HG03025 (cell line): Measurements from ENCODE around the gene ZXDA.
A peak's percentile ranks its signal among the peaks of the same experiment; 100 is the strongest.

Experiments
- ATAC-seq: cut with Tn5 transposase; IDR thresholded peaks from one replicate; pipeline ENCODE4 v1.9.1; 2021; ENCODE audit warnings: mild to moderate bottlenecking, moderate library complexity; ENCODE audit not compliant: unreplicated experiment, low FRiP score

The ZXDA gene

GRCh38 chrX:57910287-57910912, at the start of gene ZXDA:
TSS of gene ZXDA (minus strand) at chrX:57910458. CDS start at chrX:57910420, 38 bp downstream.
- peak; percentile 50 for ATAC-seq

GRCh38 chrX:57952320-57952678, 42.0 kb upstream of the ZXDA start:
- no peak for ATAC-seq

- ATAC-seq: no peak
Measured at GRCh38 chrX:57951666-57952319, 41.5 kb upstream of the ZXDA start.

GRCh38 chrX:57933321-57933720, 23.1 kb upstream of the ZXDA start:
- no peak for ATAC-seq

- ATAC-seq: no peak
Measured at GRCh38 chrX:57932266-57932665, 22.0 kb upstream of the ZXDA start.

GRCh38 chrX:57930051-57930450, 19.8 kb upstream of the ZXDA start:
- no peak for ATAC-seq

- ATAC-seq: no peak
Measured at GRCh38 chrX:57929373-57929772, 19.1 kb upstream of the ZXDA start.

GRCh38 chrX:57925806-57926205, 15.5 kb upstream of the ZXDA start:
- ATAC-seq: no peak

GRCh38 chrX:57918750-57919436, 8.6 kb upstream of the ZXDA start:
- ATAC-seq: no peak

GRCh38 chrX:57915680-57916079, 5.4 kb upstream of the ZXDA start:
- ATAC-seq: no peak

- ATAC-seq: peak; percentile 75
Measured at GRCh38 chrX:57909595-57910286, 517 bp downstream of the ZXDA start.

- peak; percentile 2 for ATAC-seq
Measured at GRCh38 chrX:57908972-57909594, 1.2 kb downstream of the ZXDA start.

GRCh38 chrX:57906790-57907189, 3.5 kb downstream of the ZXDA start:
- no peak for ATAC-seq

GRCh38 chrX:57905141-57905540, 5.1 kb downstream of the ZXDA start:
- ATAC-seq: no peak

GRCh38 chrX:57904176-57904880, 5.9 kb downstream of the ZXDA start:
- ATAC-seq: no peak

GRCh38 chrX:57902633-57903032, 7.6 kb downstream of the ZXDA start:
- ATAC-seq: no peak

- ATAC-seq: no peak
Measured at GRCh38 chrX:57901466-57901865, 8.8 kb downstream of the ZXDA start.

GRCh38 chrX:57900975-57901374, 9.3 kb downstream of the ZXDA start:
- no peak for ATAC-seq

GRCh38 chrX:57899906-57900305, 10.4 kb downstream of the ZXDA start:
- no peak for ATAC-seq

GRCh38 chrX:57899064-57899463, 11.2 kb downstream of the ZXDA start:
- no peak for ATAC-seq
